HepG2 (cell line): ENCODE results near the gene ENTPD2. TPM values are rescaled to one million over a fixed set of nuclear protein-coding genes. Genes with fewer than 3 reads are reported as not detected.

ENCODE experiments used
- ATAC-seq: fragments of 200-7000 bp; cut with Tn5 transposase; 3 replicates; pipeline ENCODE4 v1.9.1; 2020; ENCODE audit warnings: mild to moderate bottlenecking, moderate library complexity
- BruUV-seq: library from RNA; stranded (reverse); fragments of 400-500 nt; replicated peaks from 2 replicates; lab custom pipeline; 2021; lab: Mats Ljungman, UMichigan
- CTCF ChIA-PET: fragments of 300-600 bp; formaldehyde crosslinking; extraction: SDS; loops from one replicate; lab custom pipeline; 2021; ENCODE audit warnings: low total read pairs, inconsistent platforms, low intra/inter-chr PET ratio; lab: Yijun Ruan, JAX
- POLR2A ChIA-PET: fragments of 350-600 bp; sonication (Branson Sonifier 250); formaldehyde crosslinking; loops from one replicate; lab custom pipeline; 2020; ENCODE audit warnings: antibody characterized with exemption, inconsistent platforms; lab: Yijun Ruan, JAX
- DNase-seq: peaks from one replicate; pipeline ENCODE4 v3.0.0-alpha.2; 2015; ENCODE audit warnings: low spot score
- FAIRE-seq: peaks from 3 replicates; lab custom pipeline; 2011; peaks lifted over from hg19 to GRCh38; lab: Jason Lieb, UNC
- H2AFZ ChIP-seq: one replicate; pipeline ENCODE4 v1.6.1; 2011; ENCODE audit warnings: low read length, inconsistent platforms
- H3K27ac ChIP-seq: fragments of 300-600 bp; 3 replicates; pipeline ENCODE4 v1.8.0; 2011; ENCODE audit warnings: mixed run types, mild to moderate bottlenecking, mixed read lengths, low read length, inconsistent platforms; ENCODE audit not compliant: insufficient read depth; ENCODE audit errors: extremely low read length
- H3K27me3 ChIP-seq, 2 experiments: fragments of 200-600 bp in 1 of 2; 2 replicates in 1 of 2; 3 replicates in 1 of 2; pipeline versions ENCODE4 v1.6.0 to v1.8.0; 2011; ENCODE audit warnings: low read length in 2 of 2, mild to moderate bottlenecking in 2 of 2, moderate library complexity in 2 of 2, inconsistent platforms in 1 of 2; ENCODE audit not compliant: insufficient read depth in 2 of 2, control insufficient read depth in 1 of 2
- H3K36me3 ChIP-seq, 2 experiments: fragments of 200-600 bp in 1 of 2; replicated peaks in 1 of 2; 2 replicates in 1 of 2; 3 replicates in 1 of 2; pipeline versions ENCODE4 v1.5.1 to v1.8.0; 2011; ENCODE audit warnings: low read length in 2 of 2, inconsistent platforms in 1 of 2; ENCODE audit not compliant: insufficient read depth in 2 of 2, control insufficient read depth in 1 of 2
- H3K4me1 ChIP-seq: 2 replicates; pipeline ENCODE4 v1.5.1; 2012; ENCODE audit warnings: low read length, inconsistent platforms; ENCODE audit not compliant: insufficient read depth
- H3K4me2 ChIP-seq: 2 replicates; pipeline ENCODE4 v1.6.0; 2011; ENCODE audit warnings: low read depth, low read length, inconsistent platforms
- H3K4me3 ChIP-seq, 3 experiments: fragments of 200-600 bp in 1 of 3; sonication (generic), shearing (Covaris generic) in 1 of 3; replicated peaks in 1 of 3; 2 replicates each; pipeline ENCODE4 v1.5.1; 2011 to 2016; ENCODE audit warnings: low read length in 3 of 3, inconsistent platforms in 2 of 3, low read depth in 2 of 3, mild to moderate bottlenecking in 2 of 3, control low read depth in 1 of 3, mixed read lengths in 1 of 3; ENCODE audit not compliant: insufficient read depth in 1 of 3
- H3K79me2 ChIP-seq: one replicate; pipeline ENCODE4 v1.6.1; 2011; ENCODE audit warnings: low read length, inconsistent platforms; ENCODE audit not compliant: insufficient read depth
- H3K9ac ChIP-seq: 2 replicates; pipeline ENCODE4 v1.6.0; 2011; ENCODE audit warnings: mild to moderate bottlenecking, low read depth, low read length, inconsistent platforms; ENCODE audit not compliant: insufficient read depth
- H3K9me3 ChIP-seq: 2 replicates; pipeline ENCODE4 v1.5.1; 2012; ENCODE audit warnings: mild to moderate bottlenecking, low read length
- H4K20me1 ChIP-seq: 2 replicates; pipeline ENCODE4 v1.6.0; 2011; ENCODE audit warnings: inconsistent platforms, mild to moderate bottlenecking, low read length, moderate library complexity; ENCODE audit not compliant: insufficient read depth
- FOXC1 ChIP-seq: sonication (generic); formaldehyde crosslinking; IDR thresholded peaks from 2 replicates; pipeline ENCODE4 v1.8.0; 2022; ENCODE audit warnings: mild to moderate bottlenecking, missing genetic modification reagents, borderline replicate concordance
- GTF2F1 ChIP-seq: fragments of 150-350 bp; IDR thresholded peaks from 2 replicates; pipeline ENCODE4 v1.6.1; 2014; ENCODE audit warnings: low read length
- KAT2B ChIP-seq: fragments of 150-350 bp; IDR thresholded peaks from 2 replicates; pipeline ENCODE4 v1.6.1; 2014; ENCODE audit warnings: low read depth, low read length, borderline replicate concordance
- KDM1A ChIP-seq: IDR thresholded peaks from 2 replicates; pipeline ENCODE4 v1.6.1; 2016; ENCODE audit warnings: missing compliant biosample characterization
- NFYB ChIP-seq: sonication (generic); formaldehyde crosslinking; IDR thresholded peaks from 2 replicates; pipeline ENCODE4 v1.4.0; 2020; ENCODE audit warnings: missing genetic modification reagents
- PRDM15 ChIP-seq: sonication (generic); formaldehyde crosslinking; IDR thresholded peaks from 2 replicates; pipeline ENCODE4 v1.4.0; 2020; ENCODE audit warnings: missing genetic modification reagents
- ZBTB20 ChIP-seq: sonication (generic); formaldehyde crosslinking; IDR thresholded peaks from 2 replicates; pipeline ENCODE4 v1.8.1; 2023; ENCODE audit warnings: missing genetic modification reagents, low read depth, mild to moderate bottlenecking, borderline replicate concordance
- ZBTB46 ChIP-seq: sonication (generic); formaldehyde crosslinking; IDR thresholded peaks from 2 replicates; pipeline ENCODE4 v1.4.0; 2020; ENCODE audit warnings: mild to moderate bottlenecking, missing genetic modification reagents, borderline replicate concordance
- ZFP36L2 ChIP-seq: sonication (generic); formaldehyde crosslinking; IDR thresholded peaks from 2 replicates; pipeline ENCODE4 v1.4.0; 2020; ENCODE audit warnings: missing genetic modification reagents
- ZKSCAN1 ChIP-seq: fragments of 150-350 bp; IDR thresholded peaks from 2 replicates; pipeline ENCODE4 v1.6.1; 2014; ENCODE audit warnings: low read length
- ZNF441 ChIP-seq: sonication (generic); formaldehyde crosslinking; IDR thresholded peaks from 2 replicates; pipeline ENCODE4 v1.7.0; 2021; ENCODE audit warnings: missing genetic modification reagents, borderline replicate concordance
- ZNF576 ChIP-seq: sonication (generic); formaldehyde crosslinking; IDR thresholded peaks from 2 replicates; pipeline ENCODE4 v1.4.0; 2020; ENCODE audit warnings: mild to moderate bottlenecking, missing genetic modification reagents
- ZNF607 ChIP-seq: sonication (generic); formaldehyde crosslinking; IDR thresholded peaks from 2 replicates; pipeline ENCODE4 v1.5.1; 2020; ENCODE audit warnings: missing genetic modification reagents, mild to moderate bottlenecking, borderline replicate concordance
- ZNF790 ChIP-seq: sonication (generic); formaldehyde crosslinking; IDR thresholded peaks from 2 replicates; pipeline ENCODE4 v1.8.0; 2022; ENCODE audit warnings: missing genetic modification reagents, mild to moderate bottlenecking, borderline replicate concordance
- WGBS: methylation state at CpG from one replicate; pipeline ENCODE4 v1.1.6; 2017; ENCODE audit warnings: low lambda C conversion rate; 5-methylcytosine and 5-hydroxymethylcytosine counted together
- in situ Hi-C: cut with HindIII; loops from 2 replicates; pipeline ENCODE4 v1.10.0; 2017; ENCODE audit warnings: low pct_unique_long_range_greater_than_20kb; ENCODE audit not compliant: extremely low pct_ligation_motif_present
- intact Hi-C: fragments of 100-400 bp; cut with micrococcal nuclease; formaldehyde crosslinking; loops from one replicate; pipeline ENCODE4 v1.10.0; 2022; ENCODE audit not compliant: unreplicated experiment
- polyA plus RNA-seq, 8 experiments: library from polyadenylated mRNA; depleted of rRNA in 3 of 8; stranded (reverse) in 7 of 8; unstranded in 1 of 8; fragments of >200 nt; fragmentation: Illumina TruSeq in 4 of 8; extraction: Trizol in 4 of 8; gene quantifications; 2 replicates each; pipeline versions ENCODE4 v1.2.1 to v1.2.3, GENCODE V29; 2011 to 2016; ENCODE audit warnings: low read depth in 4 of 8, missing spikeins in 1 of 8, mixed read lengths in 1 of 8; ENCODE audit not compliant: insufficient read depth in 1 of 8
- total RNA-seq, 5 experiments: library from RNA; depleted of rRNA; stranded (reverse); fragments of >200 nt; fragmentation: Illumina TruSeq; extraction: Trizol; gene quantifications; 2 replicates each; pipeline ENCODE4 v1.2.3, GENCODE V29; 2016; ENCODE audit warnings: low read depth in 1 of 5

ENTPD2 gene
- total and polyA plus RNA-seq, 2 of the 13 experiments (the other 11 are each of a cell fraction or from before 2014, with no cell fraction given) = 0.95 to 3.2 TPM

DNA sequence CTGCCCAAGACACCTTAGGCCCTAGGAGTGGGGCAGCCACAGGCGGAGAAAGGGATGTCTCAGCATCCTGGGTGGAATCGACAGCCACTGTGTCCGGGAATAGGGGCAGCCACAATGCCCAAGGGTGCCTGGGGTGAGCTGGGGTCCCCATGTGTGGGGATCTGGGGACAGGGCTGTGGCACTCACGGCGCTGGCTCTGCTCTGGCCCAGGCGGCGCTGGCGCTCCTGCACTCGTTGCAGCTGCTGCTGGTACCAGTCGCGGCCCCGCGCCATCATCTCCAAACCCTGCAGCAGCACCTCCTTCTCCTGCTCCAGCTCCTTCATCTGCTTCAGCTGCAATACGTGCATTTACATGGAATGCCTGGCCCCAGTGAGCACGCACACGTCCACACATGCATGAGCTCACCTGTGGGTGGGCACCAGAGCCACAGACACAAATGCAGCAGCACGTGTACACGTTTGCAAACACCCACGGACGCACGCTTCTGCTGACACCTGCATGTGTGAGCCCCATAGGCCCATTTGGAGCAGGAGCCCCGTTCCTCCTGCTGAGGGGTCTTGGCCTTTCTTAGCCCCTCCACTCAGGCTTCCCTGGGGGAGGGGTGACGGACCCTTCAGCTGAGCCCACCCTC is 11.6 kb upstream of the ENTPD2 start (continued):
- TF ChIP-seq ZBTB46 (CRISPR knock-in tag) (no peak), ZBTB20 (CRISPR knock-in tag) (no peak), ZNF576 (CRISPR knock-in tag) (no peak), ZNF607 (CRISPR knock-in tag) (no peak), ZFP36L2 (CRISPR knock-in tag) (no peak), FOXC1 (CRISPR knock-in tag) (no peak)

DNA sequence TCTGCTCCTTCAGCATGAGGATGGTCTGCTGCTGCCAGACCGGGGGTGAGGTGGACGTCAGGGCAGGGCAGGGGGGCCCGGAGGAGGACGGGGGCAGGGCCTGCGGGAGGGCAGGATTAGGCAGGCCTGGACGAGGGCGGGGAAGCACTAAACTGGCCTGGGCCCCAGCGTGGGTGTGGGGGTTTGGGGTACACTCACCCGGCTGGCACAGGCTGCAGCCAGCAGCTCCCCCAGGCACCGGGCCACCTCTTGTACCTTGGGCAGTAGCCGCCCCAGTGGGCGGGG is 11.0 kb upstream of the ENTPD2 start:
- FAIRE-seq (no peak), DNase-seq (no peak), ATAC-seq (no peak)
- no peak overlapping the region for H3K9ac ChIP-seq
- intact Hi-C loops (no loop called here), in situ Hi-C loops (no loop called here)
- ChIA-PET POLR2A (no interaction called here), CTCF (interaction anchor here (1.3 kb wide), 1 partner anchor 19 kb away, joined by 16 read pairs; the partner anchor contains the start of gene NPDC1)
- TF ChIP-seq GTF2F1 (no peak), PRDM15 (no peak), KAT2B (no peak), ZKSCAN1 (no peak), KDM1A (no peak), NFYB (no peak), ZNF441 (no peak), ZNF790 (CRISPR knock-in tag) (no peak)
- H4K20me1 ChIP-seq = peaks cover 7% of the 10 kb centered on the region; the same call in 1 of the 2 replicates
- no peaks in the 10 kb centered on the region; a peak in 1 of 5 replicates for H3K27me3 ChIP-seq
- H3K9me3 ChIP-seq = no peaks in the 10 kb centered on the region
- 94% methylated on average over 8 of the region's 12 CpGs for WGBS
- H3K4me3 ChIP-seq = no peak overlapping the region
- no TSS peak for BruUV-seq
- H3K27ac ChIP-seq = no peak overlapping the region
- H3K4me1 ChIP-seq = peaks cover 25% of the 10 kb centered on the region
- H2AFZ ChIP-seq = no peak overlapping the region
- peaks cover 13% of the 10 kb centered on the region for H3K79me2 ChIP-seq
- no peak overlapping the region for H3K4me2 ChIP-seq
- peaks cover 3 to 16% of the 10 kb centered on the region in 2 experiments; a peak in 2 of 5 replicates for H3K36me3 ChIP-seq
